ENCODE measurements around the gene SND1. TPM values are rescaled to one million over a fixed set of nuclear protein-coding genes. Genes with fewer than 3 reads are reported as not detected.
A peak's percentile ranks its signal among the peaks of the same experiment; 100 is the strongest.
"Not testable (repeated sequence)": the region's sequence is repeated elsewhere in the genome, so short reads cannot be mapped to it uniquely, and the experiment has no call there.

SND1 gene
- total RNA-seq, 1 experiment from 2014 or later, result 106 TPM

DNA sequence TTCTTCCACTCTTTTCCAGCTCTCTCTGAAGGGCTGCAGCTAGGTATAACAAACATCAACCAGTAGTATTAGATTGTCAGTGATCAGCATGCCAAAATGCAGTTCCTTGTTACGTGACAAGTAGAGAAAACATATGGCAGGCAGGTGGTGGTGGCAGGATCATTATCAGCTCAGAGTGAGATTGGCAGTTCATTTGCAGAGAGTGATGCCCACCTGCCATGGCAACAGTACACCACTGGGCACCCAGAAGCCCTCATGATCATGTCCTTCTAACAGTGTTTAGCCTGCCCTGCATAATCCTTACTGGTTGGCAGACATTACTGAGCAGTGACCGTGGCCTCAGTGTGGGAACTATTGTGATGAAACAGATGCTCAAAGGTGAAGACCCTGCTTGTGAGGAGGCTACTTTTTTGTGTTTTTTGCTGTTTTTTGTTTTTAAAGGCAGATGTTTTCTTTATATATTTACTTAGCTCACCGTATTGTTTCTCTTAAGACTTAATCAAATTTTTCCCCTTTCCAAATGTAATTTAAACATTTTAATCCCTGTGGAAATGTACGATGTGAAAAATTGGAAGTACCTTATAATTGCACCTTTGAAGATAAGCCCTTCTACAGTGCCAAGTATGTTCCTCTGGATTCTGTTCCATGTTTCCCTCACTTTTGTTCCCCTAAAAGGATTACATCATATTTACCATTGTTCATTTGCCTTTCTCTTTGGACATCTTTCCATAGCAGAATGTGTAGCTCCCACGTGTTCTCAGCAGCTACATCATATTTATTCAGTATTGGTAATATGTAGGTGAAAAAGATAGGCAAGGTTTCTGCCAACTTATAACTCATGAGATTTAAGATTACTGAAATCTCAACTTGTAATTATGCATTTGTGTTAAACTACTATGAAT is 179.6 kb downstream of the SND1 start:
- DNase-seq (ENCODE audit: low read depth), result no peak
- in situ Hi-C loops (cut with HindIII; ENCODE audit: low pct_unique_long_range_greater_than_20kb, low sequenced_read_pairs), result no loop called here

DNA sequence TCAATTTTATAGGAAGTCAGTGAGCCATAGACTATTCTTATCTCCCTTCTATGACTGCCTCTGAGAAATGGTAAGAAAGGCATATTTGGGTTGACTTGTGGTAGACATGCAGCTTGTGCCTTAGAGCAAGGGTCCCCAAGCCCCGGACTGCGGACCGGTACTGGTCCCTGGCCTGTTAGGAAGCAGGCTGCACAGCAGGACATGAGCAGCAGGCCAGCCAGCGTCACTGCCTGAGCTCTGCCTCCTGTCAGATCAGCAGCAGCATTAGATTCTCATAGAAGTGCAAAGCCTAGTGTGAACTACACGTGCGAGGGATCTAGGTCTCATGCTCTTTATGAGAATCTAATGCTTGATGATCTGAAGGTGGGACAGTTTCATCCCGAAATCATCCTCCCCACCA is 180.6 kb downstream of the SND1 start:
- DNase-seq (ENCODE audit: low read depth), result no peak
- in situ Hi-C loops (cut with HindIII; ENCODE audit: low pct_unique_long_range_greater_than_20kb, low sequenced_read_pairs), result no loop called here

DNA sequence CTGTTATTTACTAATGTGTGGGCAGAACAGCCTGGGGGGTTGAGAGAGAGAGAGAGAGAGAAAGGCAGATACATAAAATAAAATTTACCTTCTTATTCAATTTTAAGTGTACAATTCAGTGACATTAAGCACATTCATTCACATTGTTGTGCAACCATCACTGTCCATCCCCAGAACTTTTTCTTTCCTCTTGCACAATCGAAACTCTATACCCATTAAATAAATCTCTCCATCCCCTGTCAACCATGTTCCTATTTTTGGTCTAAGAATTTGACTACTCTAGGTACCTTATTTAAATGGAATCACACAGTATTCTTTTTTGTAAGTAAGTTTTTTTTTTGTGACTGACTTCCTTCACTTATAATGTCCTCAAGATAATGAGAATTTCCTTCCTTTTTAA is 181.6 kb downstream of the SND1 start:
- in situ Hi-C loops (cut with HindIII; ENCODE audit: low pct_unique_long_range_greater_than_20kb, low sequenced_read_pairs), result no loop called here

DNA sequence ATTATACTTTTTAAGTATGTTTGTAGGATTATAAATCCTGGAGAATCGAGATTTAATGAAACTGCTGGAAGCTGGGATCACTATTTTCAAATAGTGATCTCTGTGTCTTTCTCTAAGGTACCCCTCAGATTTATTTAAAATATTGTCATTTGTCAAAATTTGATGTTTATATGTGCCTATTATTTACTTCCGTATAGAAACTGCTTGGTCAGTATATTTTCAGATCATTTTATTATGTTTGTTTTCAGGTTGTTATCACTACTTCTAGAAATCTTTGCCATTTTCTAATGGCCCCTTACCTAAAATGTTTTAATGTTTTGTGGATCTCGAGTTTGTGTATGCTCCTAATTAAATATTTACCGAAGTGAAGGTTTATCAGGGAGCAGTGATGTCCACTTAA is 183.7 kb downstream of the SND1 start:
- no peak for DNase-seq (ENCODE audit: low read depth)
- in situ Hi-C loops (cut with HindIII; ENCODE audit: low pct_unique_long_range_greater_than_20kb, low sequenced_read_pairs), result no loop called here

More for the DNA sequence above, 181.6 kb downstream of the SND1 start:
- DNase-seq (ENCODE audit: low read depth), result no peak

DNA sequence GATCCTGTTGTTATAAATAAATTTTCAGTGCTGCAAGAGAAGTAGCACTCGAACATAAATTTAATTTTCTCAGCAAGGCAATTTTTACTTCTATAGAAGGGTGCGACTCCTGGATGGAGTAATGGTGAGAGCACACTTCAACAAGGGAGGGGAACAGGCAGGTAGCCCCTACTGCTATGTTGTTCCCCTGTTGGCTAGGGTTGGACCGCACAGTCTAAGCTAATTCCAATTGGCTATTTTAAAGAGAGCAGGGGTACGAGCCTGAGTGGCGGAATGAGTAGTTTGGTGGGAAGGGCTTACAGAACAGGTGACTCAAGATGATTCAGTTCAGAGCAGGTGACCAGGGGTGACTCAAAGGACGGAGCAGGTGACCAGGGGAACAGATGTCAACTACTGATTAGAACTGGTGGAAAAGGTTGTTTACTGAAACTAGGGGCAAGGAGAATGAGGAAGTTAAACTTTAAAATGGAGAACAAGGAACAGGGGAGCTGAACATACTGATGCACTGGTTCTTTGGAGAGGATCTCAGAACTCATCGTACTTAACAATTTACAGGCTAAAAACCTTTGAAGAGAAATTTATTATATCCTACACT is 185.9 kb downstream of the SND1 start:
- DNase-seq (ENCODE audit: low read depth), result peak; percentile 48
- in situ Hi-C loops (cut with HindIII; ENCODE audit: low pct_unique_long_range_greater_than_20kb, low sequenced_read_pairs), result not testable (repeated sequence)

GRCh38 chr7:127838816-127839415 is 186.9 kb downstream of the SND1 start:
- no peak for DNase-seq (ENCODE audit: low read depth)
- in situ Hi-C loops (cut with HindIII; ENCODE audit: low pct_unique_long_range_greater_than_20kb, low sequenced_read_pairs), result no loop called here

DNA sequence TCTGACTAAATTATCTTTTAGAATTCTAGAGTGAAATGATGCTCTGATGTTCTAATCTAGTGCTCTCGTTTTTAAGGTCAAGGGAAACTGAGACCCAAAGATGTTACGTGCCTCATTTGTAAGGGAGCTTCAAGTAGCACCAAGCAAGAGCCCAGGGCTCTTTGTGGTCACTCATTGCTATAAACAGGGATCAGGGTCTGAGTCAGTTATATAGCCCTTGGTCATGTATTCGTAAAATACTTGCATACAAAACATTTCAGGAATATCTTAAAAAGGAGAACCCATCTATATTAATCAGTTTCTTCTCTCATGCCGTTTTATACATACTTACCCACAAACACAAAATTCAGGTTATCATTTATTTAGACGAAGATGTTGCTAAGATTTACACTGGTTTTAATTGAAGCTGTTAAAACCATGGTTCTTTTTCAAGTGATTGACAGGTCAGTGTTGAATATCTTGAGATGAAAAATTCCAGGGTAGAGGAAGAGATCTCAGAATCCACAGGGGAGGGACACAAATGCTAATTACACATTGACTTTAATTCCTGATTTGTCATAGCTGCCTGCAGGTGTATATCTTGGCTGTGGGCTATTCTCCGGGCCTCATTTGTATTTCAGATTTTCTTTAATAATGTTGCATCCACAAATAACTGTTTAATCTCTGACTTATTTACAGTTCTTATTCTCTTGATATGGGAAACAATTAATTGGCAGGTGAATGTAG is 188.4 kb downstream of the SND1 start:
- in situ Hi-C loops (cut with HindIII; ENCODE audit: low pct_unique_long_range_greater_than_20kb, low sequenced_read_pairs), result no loop called here
- DNase-seq (ENCODE audit: low read depth), result no peak

DNA sequence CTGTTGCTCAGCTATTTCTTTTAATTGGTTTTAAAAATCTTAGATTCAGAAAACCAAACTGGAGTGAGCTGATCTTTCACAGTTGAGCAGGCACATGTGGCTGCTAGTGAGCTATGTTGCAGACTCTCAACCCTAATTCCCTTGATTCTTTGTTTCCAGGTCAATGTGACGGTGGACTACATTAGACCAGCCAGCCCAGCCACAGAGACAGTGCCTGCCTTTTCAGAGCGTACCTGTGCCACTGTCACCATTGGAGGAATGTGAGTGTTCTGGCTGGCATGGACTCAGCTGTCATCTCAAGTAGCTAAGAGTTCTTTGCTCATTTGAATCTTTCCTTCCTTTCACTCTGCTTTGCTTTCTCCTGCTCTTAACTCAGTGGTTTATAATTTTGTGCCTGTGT is 192.2 kb downstream of the SND1 start:
- in situ Hi-C loops (cut with HindIII; ENCODE audit: low pct_unique_long_range_greater_than_20kb, low sequenced_read_pairs), result no loop called here
- DNase-seq (ENCODE audit: low read depth), result no peak

DNA sequence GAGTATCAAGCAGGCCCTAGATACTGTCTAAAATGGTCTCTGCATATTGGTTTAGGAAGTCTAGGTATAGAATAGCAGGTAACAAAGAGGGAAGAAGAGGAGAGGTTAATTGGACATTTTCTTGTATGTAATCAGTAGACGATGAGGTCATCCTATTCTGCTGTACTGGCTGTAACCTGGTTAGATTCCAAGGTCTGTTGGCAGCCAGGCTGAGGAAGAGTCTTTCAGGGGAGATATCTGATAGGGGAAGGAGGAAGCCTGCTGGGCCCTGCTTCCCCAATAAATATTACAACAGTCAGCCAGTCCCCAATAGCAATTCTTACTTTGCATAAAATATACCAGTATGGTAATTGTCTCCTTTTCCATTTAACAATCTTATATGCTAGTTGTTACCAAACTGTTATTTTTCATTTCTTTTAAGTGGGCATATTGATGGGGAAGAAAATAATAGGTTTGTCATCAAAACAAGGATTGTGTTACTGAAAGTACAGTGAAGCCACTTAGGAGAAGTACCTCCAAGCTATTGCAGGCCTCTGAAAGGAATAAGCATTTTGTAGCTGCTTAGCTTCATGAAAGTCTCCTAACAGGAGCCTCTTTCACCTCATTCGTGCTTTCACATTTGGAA is 192.8 kb downstream of the SND1 start:
- in situ Hi-C loops (cut with HindIII; ENCODE audit: low pct_unique_long_range_greater_than_20kb, low sequenced_read_pairs), result no loop called here
- no peak for DNase-seq (ENCODE audit: low read depth)

DNA sequence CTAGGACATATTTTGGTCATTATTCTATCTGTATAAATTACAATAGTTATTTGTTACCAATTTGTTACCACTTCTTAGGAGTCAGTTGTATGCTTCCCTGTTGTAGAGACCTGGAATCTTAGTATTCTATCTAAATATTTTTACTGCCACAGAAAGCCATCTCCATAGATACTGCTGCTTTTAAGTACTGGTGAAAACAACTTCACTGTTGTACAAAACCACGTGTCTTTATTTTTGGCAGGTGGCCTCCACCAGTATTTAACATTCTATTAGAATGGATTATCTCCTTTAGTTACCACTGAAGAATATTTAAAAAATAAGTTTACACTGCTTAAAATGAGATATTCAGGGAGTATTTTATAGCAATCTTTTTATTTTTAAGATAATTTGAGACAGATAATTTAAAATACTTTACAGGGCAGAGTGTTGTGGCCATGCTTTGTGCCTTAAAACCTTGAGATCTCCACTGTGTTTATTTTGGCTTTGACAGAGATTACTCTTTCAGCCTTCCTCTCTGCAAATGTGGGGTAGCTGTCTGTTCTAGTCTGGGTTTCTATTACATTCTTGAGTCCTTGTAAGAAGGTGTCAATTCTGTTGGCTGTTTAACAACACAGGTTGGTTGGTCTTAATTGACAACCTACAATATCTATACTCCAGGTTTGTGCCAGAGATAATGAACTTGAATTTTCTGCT is 193.7 kb downstream of the SND1 start:
- in situ Hi-C loops (cut with HindIII; ENCODE audit: low pct_unique_long_range_greater_than_20kb, low sequenced_read_pairs), result no loop called here
- no peak for DNase-seq (ENCODE audit: low read depth)

DNA sequence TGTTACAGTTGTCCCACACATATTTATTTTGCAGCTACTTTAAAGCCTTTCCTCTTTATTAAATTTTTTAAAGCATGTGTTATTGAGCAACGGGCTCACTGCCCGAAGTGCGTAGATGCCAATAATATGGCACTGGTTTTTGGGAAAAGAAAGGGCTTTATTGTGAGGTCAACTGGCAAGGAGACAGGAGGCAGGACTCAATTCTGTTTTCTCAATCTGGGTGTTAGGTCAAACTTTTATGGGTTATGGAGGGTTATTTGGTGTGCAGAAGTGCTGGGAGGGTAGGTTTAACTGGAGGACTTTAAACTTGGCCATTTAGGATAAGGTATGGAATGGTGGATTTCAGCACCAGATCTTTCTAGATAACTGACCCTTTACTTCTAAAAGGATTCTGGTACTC is 195.6 kb downstream of the SND1 start:
- in situ Hi-C loops (cut with HindIII; ENCODE audit: low pct_unique_long_range_greater_than_20kb, low sequenced_read_pairs), result no loop called here
- no peak for DNase-seq (ENCODE audit: low read depth)

DNA sequence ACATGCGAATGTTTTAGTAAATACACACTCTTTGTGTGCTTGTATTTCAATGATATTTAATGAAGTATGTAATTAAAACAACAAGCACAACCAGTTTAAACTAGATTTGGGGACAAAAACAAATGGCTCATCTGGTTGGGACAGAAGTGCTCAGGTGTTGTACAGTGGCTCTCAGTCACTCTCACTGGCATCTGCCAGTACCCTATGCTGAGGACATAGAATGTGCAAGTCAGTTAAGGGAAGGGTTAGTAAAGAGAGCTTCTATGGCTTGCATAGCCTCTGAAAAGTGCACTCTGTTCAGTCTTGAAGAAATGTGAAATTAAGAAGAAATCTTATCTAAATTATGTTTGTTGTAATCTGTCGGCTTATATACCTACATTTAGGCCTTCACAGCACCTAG is 196.2 kb downstream of the SND1 start:
- no peak for DNase-seq (ENCODE audit: low read depth)
- in situ Hi-C loops (cut with HindIII; ENCODE audit: low pct_unique_long_range_greater_than_20kb, low sequenced_read_pairs), result no loop called here

DNA sequence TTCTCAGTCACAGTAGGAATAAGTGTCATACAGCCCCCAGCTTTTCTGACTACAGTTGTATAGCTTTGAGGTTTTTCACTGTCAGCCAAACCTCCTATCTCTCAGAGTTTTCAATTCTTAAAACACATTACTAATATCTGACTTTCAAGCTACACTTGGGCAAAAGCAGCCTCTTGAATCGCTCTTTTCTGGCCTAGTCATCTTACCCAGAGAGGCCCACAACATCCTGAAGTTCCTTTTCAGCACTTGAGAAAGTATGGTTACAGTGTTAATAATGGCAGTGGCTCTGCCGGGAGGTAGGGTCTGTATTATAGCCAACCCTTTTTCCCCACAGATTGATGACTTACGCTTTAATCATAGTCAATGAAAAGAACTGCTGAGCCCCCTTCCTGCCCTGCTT is 198.2 kb downstream of the SND1 start:
- in situ Hi-C loops (cut with HindIII; ENCODE audit: low pct_unique_long_range_greater_than_20kb, low sequenced_read_pairs), result no loop called here
- DNase-seq (ENCODE audit: low read depth), result no peak

DNA sequence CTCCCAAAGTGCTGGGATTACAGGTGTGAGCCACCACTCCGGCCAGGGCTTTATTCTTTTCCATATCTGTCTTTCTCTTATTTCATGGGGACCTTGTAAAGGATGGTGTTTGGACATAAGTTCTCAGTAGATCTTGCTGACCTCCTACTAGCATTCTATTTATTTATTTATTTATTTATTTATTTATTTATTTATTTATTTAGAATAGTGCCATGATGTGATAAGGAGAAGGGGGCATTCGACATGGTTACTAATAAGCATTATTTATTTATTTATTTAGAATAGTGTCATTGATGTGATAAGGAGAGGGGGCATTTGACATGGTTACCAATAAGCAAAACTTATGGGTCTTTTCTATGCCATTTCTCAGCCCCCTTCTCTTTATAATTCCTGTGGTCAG is 202.4 kb downstream of the SND1 start:
- in situ Hi-C loops (cut with HindIII; ENCODE audit: low pct_unique_long_range_greater_than_20kb, low sequenced_read_pairs), result no loop called here
- no peak for DNase-seq (ENCODE audit: low read depth)

- no peak for DNase-seq (ENCODE audit: low read depth)
- in situ Hi-C loops (cut with HindIII; ENCODE audit: low pct_unique_long_range_greater_than_20kb, low sequenced_read_pairs), result no loop called here
Observed at GRCh38 chr7:127857464-127857841, 205.5 kb downstream of the SND1 start.

DNA sequence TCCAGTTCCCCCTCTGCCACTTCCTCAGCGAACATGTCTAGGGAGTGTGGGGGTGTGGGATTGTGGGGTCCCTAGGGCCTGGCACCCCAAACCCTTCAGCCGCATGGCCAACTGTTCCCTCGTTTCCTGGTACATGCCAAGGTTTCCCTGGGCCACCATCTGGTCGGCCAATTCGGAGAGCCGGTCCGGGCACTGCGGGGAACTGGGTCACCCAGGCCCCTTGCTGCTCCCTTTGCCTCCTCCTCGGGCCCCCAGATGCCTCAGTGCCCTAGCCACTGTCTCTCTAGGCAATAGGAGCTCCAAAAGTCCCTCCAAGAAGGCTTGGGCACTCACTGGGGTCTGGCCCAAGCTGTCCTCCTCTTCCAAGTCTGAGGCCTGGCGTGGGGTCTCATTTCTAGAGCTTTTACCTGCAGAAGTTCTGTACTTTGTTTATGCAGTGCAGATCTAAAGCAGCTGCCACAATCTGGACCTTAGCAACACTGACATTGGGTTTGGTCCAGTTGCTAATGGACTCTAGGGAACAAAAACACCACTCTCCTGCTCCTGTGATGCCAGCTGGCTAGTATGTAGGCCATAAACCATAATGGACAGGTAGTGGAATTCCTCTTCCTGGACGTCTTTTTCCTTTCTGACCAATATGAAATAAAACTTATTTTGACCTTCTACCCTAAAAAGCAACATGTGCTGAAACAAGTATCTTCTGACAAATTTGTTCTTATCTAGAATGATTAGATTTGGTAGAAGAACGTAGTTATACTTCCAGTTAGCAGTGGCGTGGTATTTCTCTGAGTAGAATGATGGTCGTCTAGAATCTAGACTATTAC is 206.3 kb downstream of the SND1 start:
- in situ Hi-C loops (cut with HindIII; ENCODE audit: low pct_unique_long_range_greater_than_20kb, low sequenced_read_pairs), result no loop called here
- no peak for DNase-seq (ENCODE audit: low read depth)

DNA sequence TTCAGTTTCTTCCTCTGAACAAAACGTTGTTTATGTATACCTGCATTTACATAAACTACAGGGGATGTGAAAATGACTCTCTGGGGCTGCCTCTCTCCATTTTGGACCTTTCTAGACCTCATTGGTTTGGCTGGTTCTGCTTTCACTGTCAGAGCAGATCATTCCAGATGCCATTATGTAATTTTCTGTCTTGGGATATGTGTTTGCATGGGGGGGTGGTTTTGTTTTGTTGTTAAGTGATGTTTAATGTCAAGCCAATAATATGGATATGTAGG is 206.9 kb downstream of the SND1 start:
- no peak for DNase-seq (ENCODE audit: low read depth)
- in situ Hi-C loops (cut with HindIII; ENCODE audit: low pct_unique_long_range_greater_than_20kb, low sequenced_read_pairs), result no loop called here

Data from Caki2 (cell line).